Cardiac septum (tissue), 1 donor: ENCODE results near the gene HSPB9. TPM values are rescaled to one million over a fixed set of nuclear protein-coding genes. Genes with fewer than 3 reads are reported as not detected.
A peak's percentile ranks its signal among the peaks of the same experiment; 100 is the strongest.

Experiments used
- DNase-seq: peaks from one replicate; pipeline ENCODE4 v3.0.0-alpha.2; 2020; ENCODE audit warnings: low spot score
- intact Hi-C: fragments of 100-400 bp; cut with DNase I; formaldehyde crosslinking; loops from one replicate; pipeline ENCODE4 v1.14.0; 2022
- total RNA-seq: library from RNA; stranded (reverse); fragmentation: NEBNext Ultra II Directional; extraction: Animal tissue kit (Norgen Biotek cat#: 25700); gene quantifications from one replicate; pipeline ENCODE4 v1.2.1, GENCODE V29; 2021
- donor health status: DM: no; HTN: no; CAD: no.

The HSPB9 gene
- total RNA-seq, 1 donor from 2014 or later: not detected

DNA sequence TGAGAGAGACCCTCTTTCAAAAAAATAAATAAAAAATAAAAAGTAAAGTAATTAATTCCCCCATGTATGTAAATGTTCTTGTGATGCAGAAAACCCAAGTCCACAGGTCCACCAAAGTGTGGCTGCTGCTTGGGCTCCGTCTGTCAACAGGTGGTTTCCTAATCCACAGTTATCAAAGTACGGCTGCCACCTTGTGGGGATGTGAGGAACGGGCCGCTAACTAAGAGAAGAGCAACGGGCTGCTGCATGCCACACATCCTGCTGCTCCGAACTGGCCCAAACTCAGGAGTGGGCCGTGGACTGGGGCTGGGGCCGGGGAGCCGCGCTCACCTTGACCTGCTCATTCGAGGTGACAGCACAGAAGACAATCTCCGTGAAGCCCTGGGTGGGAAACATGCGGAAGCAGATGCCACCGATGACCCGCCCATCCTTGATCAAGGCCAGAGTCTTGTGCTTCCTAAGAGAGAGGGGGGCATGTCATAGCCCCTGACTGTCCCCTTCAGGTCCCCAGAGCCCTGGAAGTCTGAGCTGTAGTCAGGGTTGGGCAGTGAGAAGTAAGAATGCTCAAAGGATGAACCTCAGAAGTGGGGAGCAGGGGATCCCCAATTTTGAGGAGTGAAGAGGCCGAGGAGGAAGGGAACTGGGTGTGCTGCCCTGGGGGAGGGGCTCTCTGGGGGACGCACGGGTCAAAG lies 5.8 kb upstream of the HSPB9 start:
- peak; percentile 87 for DNase-seq
- intact Hi-C loops: loop anchor here (1.0 kb wide), 2 partner anchors 92 to 154 kb away; no protein-coding TSS in a partner anchor

DNA sequence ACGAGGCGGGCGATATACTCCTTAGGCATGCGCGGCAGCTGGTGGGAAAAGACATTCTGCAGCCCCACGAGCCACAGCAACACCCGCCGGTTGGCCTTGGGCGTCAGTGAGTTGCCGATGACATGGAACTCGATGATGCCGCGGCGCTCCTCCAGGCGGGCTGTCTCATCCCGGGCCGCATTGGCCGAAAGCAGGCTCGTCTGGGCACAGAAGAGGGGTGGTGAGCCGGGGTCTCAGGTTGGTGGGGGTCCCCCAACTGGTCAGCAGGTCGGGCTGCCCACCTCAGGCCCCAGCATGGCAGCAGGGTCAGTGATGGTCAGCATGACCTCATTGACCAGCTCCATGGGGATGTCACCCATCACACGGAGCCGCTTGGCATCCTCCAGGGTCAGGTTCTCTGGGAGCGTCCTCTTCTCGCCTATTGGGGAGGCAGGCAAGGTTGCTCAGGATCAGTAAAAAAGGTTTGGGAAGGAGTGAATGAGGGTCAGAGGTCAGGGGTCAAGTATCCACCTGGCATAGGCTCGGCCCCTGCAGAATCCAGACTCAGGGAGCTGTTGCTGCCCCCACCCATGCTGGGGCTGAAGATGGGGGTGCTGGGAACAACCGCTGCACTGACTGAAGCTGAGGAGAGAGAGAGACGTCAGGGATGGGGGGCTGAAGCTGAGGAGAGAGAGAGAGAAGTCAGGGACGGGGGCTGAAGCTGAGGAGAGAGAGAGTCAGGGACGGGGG lies 5.0 kb upstream of the HSPB9 start:
- intact Hi-C loops: no loop called here
- DNase-seq: no peak

DNA sequence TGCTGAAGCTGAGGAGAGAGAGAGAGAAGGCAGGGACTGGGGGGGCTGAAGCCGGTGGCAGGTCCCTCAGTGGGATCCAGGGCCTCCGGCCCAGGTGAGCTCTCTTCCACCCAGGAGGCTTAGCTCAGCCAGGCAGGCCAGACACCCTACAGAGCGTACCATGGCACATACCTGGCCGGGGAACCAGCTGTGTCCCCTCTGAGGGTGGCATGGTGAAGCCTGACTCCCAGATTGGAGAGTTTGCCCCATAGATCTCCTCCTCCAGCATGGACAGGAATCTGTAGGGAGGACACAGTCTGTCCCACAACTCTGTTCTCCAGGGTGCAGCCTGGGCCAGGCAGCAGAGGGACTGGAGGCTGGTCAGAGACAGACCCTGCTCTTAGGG lies 4.5 kb upstream of the HSPB9 start:
- DNase-seq: no peak
- intact Hi-C loops: no loop called here

GRCh38 chr17:42118545-42118944 lies 4.1 kb upstream of the HSPB9 start:
- no peak for DNase-seq
- intact Hi-C loops: no loop called here

DNA sequence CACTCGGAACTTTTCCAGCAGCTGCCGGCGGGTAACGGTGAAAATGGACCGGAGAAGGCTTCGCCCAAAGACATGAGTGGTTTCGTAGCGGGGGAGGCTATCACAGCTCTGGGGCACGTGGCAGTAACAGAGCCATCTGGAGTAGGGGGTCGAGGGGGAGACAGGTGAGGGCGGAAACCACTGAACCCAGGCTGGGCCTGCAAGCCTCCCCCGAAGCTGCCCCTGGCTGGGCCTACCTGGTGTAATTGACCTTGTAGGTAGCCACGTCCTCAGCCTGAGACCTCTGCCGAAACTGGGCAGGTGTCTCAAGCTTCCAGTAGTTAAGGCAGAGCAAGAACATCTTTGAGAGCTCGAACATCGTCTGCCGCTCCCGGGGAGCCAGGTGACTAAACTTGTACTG lies 3.3 kb upstream of the HSPB9 start:
- intact Hi-C loops: no loop called here
- DNase-seq: no peak

DNA sequence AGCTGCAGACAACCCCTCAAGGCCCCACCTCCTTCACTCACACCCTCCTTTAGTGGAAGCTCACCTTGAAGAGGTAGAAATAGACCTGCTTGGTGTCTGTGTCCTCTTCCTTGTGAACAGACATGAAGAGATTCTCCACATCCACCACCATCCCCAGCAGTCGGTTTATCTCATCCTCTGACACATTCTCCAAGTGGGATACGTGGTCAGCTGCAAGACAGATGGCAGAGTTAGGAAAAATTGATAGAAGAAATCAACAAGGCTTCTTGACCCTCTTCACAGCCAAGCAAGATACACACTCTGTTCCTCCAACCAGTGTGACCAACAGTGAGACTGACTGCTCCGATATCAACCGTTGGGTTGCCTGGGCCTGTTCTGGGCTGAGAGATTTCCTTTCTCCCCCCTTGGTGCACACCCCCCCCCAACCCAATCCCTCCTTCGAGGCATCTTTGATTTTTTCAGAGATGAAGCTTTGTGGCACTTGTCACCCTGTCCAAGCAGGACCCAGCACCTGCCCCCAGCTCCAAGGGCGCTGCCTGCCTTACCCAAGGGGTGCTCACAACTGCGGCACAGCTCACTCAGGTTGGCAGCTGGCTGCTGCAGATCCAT lies 2.3 kb upstream of the HSPB9 start:
- intact Hi-C loops: no loop called here
- DNase-seq: no peak

DNA sequence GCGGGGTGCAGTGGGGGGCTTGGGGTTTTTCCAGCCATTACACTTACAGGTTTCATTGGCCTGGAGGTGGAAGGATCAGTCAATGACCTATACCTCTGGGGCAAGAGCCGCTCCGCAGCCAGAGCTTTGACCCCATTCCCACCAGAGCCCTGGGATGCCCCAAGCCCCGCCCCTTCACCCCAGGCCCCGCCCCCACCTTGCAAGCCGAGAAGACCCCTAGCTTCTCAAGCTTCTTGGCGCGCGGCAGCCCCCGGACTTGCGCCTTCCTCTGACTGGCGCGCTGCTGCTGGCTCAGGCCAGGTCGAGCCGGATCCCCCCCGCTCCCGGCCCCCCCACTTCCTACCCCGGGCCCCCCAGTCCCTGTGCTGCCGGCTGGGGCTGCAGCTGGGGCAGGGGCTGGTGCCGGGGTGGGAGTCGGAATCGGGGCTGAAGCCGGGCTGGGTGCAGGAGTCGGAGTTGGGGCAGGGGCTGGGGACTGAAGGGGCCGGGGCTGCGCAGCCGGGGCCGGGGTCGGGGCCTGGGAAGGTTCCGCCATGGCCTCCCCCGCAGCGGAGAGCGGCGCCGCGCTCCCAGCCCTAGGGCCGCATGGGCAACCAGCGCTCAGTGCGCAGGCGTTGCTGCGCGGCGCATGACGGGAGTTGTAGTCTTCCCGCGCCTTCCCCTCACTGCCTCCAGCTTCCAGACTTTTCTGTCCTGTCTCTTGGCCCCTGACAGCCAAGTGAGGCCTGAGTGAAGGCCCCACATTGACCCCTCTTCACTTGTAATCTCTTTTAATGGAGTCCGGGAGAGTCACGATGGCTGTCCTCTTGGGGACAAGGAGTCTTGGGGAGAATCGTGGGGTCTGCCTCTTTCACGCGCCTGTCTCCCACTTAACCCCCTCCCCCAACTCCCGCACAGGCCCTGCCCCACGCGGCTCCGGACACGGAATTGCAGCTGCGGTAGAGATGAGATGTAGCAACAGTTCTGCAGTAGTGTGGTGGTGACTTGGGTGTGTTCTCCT lies 1.5 kb upstream of the HSPB9 start, which contains the start of gene KAT2A:
Gene KAT2A (minus strand): TSS at position 598 of the 1,000 bp plus-strand sequence. CDS start 63 bp downstream, at position 535.
- DNase-seq: peak; percentile 90
- intact Hi-C loops: no loop called here

GRCh38 chr17:42124256-42124655 lies 1.7 kb downstream of the HSPB9 start:
- DNase-seq: no peak
- intact Hi-C loops: no loop called here

DNA sequence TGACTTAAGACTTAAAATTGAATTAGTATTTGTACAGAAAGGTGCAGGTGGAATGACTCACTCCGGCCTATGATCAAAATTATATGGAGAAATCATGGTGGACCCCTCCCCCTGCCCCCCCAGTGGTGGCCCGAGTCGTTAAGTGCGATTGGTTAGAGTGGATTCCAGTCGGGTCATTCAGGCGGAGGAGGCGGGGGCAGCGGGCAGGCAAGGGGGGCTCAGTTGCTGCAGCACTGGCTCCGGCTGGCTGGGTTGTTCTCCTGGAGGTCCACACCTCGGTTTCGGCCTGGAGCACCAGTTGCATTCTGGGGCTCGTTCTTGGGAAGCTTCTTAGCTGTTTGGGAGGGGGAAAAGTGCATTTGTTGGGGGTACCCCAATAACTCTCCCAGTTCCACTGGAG lies 3.0 kb downstream of the HSPB9 start:
- intact Hi-C loops: loop anchor here (5.0 kb wide), 1 partner anchor 57 kb away; the partner anchor contains the start of gene KCNH4
- no peak for DNase-seq

DNA sequence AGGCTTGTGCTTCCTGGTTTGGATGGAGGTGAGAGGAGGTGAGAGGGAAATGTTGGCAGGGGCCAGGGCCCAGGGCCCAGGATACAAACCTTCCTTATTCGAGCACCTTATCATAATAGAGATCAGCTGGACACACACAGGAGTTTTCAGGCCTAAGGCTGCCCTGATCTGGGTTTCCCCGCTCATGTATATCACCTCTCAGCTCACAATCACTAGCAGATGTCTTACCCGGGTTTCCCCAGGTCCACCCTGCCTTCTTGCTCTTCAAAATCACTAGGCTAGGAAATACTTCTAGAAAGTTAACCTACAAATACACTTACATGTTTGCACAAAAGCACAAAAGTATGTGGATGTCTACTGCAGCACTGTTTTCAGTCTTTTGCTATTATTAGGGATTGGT lies 4.2 kb downstream of the HSPB9 start:
- intact Hi-C loops: loop anchor here (5.0 kb wide), 1 partner anchor 55 kb away; the partner anchor contains the start of gene KCNH4

GRCh38 chr17:42127414-42127813 lies 4.8 kb downstream of the HSPB9 start:
- intact Hi-C loops: loop anchor here (5.0 kb wide), 1 partner anchor 55 kb away; the partner anchor contains the start of gene KCNH4
- no peak for DNase-seq

More for the DNA sequence above, 4.2 kb downstream of the HSPB9 start:
- no peak for DNase-seq

- no peak for DNase-seq
- intact Hi-C loops: loop anchor here (5.0 kb wide), 1 partner anchor 53 kb away; the partner anchor contains the start of gene KCNH4
These were observed 6.7 kb downstream of the HSPB9 start for GRCh38 chr17:42129109-42129837.

DNA sequence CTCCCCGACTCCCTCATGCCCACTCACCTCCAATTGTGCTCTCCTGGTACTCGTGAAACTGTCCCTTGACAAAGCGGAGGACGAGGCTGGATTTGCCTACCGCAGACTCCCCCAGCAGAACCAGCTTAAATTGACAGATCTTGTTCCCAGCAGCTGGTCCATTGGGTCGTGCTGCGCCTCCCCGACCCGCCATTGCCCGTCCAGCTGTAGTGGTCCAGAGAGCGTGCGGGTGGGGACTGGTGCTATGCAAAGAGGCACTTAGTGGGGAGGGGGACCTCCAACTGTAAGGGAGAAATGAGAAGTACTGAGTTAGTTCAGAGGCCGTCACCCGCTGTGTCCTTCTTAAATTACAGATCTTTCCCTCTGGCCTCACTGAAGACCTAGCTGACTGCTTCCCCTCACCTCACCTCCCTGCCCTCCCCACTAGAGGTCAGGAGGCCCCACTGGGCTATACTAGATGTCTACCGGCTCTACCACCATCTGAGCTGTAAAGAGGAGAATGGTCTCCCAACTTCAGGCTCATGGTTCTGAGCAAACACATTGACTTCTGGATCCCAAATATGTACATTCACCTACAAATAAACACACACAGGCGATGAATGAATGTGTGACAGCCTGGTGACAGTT lies 7.8 kb downstream of the HSPB9 start:
- intact Hi-C loops: no loop called here
- no peak for DNase-seq

GRCh38 chr17:42131232-42131631 lies 8.6 kb downstream of the HSPB9 start:
- intact Hi-C loops: no loop called here
- DNase-seq: no peak

- intact Hi-C loops: no loop called here
These were observed 9.4 kb downstream of the HSPB9 start for GRCh38 chr17:42131981-42132432.

GRCh38 chr17:42132941-42133340 lies 10.3 kb downstream of the HSPB9 start:
- intact Hi-C loops: no loop called here
- DNase-seq: no peak

More at GRCh38 chr17:42131981-42132432, 9.4 kb downstream of the HSPB9 start:
- DNase-seq: no peak

- intact Hi-C loops: no loop called here
- no peak for DNase-seq
These were observed 10.9 kb downstream of the HSPB9 start for GRCh38 chr17:42133461-42134041.

- intact Hi-C loops: no loop called here
These were observed 12.5 kb downstream of the HSPB9 start for GRCh38 chr17:42135151-42135550.

More at GRCh38 chr17:42135151-42135550, 12.5 kb downstream of the HSPB9 start:
- no peak for DNase-seq
